Renal cortical epithelial cell (primary cell): ENCODE data around the gene FAR2. TPM values are rescaled to one million over a fixed set of nuclear protein-coding genes. Genes with fewer than 3 reads are reported as not detected.
A peak's percentile ranks its signal among the peaks of the same experiment; 100 is the strongest.
"Not testable (repeated sequence)": the region's sequence is repeated elsewhere in the genome, so short reads cannot be mapped to it uniquely, and the experiment has no call there.

Experiments used
- DNase-seq: peaks from one replicate; pipeline ENCODE4 v3.0.0-alpha.2; 2011; ENCODE audit warnings: low read depth
- total RNA-seq: library from RNA; depleted of rRNA; stranded (reverse); fragments of >200 nt; gene quantifications from 2 replicates; pipeline ENCODE4 v1.2.3, GENCODE V29; 2014

The FAR2 gene
- total RNA-seq, 1 donor from 2014 or later, result 1.6 TPM

GRCh38 chr12:29152981-29153630, 4.0 kb downstream of the FAR2 start:
- DNase-seq, result no peak

GRCh38 chr12:29155079-29155478, 6.0 kb downstream of the FAR2 start:
- no peak for DNase-seq

GRCh38 chr12:29157486-29157946, 8.4 kb downstream of the FAR2 start:
- no peak for DNase-seq

- DNase-seq, result no peak
Measured at GRCh38 chr12:29158115-29158763, 9.2 kb downstream of the FAR2 start.

GRCh38 chr12:29159661-29160060, 10.6 kb downstream of the FAR2 start:
- no peak for DNase-seq

GRCh38 chr12:29160230-29160629, 11.2 kb downstream of the FAR2 start:
- no peak for DNase-seq

GRCh38 chr12:29163146-29163545, 14.1 kb downstream of the FAR2 start:
- DNase-seq, result no peak

GRCh38 chr12:29164477-29165393, 15.7 kb downstream of the FAR2 start:
- peak; percentile 86 for DNase-seq

GRCh38 chr12:29167445-29167844, 18.4 kb downstream of the FAR2 start:
- DNase-seq, result no peak

GRCh38 chr12:29167988-29168387, 18.9 kb downstream of the FAR2 start:
- DNase-seq, result no peak

- DNase-seq, result not testable (repeated sequence)
Measured at GRCh38 chr12:29169978-29170377, 20.9 kb downstream of the FAR2 start.

GRCh38 chr12:29170478-29171084, 21.5 kb downstream of the FAR2 start:
- not testable (repeated sequence) for DNase-seq

GRCh38 chr12:29171421-29172258, 22.6 kb downstream of the FAR2 start:
- no peak for DNase-seq

- DNase-seq, result no peak
Measured at GRCh38 chr12:29176941-29177340, 27.9 kb downstream of the FAR2 start.

- not testable (repeated sequence) for DNase-seq
Measured at GRCh38 chr12:29182247-29182646, 33.2 kb downstream of the FAR2 start.

GRCh38 chr12:29187756-29188155, 38.7 kb downstream of the FAR2 start:
- DNase-seq, result no peak

- DNase-seq, result peak; percentile 4
Measured at GRCh38 chr12:29191267-29191850, 42.3 kb downstream of the FAR2 start.

GRCh38 chr12:29198901-29199300, 49.8 kb downstream of the FAR2 start:
- no peak for DNase-seq

GRCh38 chr12:29200586-29200985, 51.5 kb downstream of the FAR2 start:
- DNase-seq, result no peak

- no peak for DNase-seq
Measured at GRCh38 chr12:29201296-29201695, 52.2 kb downstream of the FAR2 start.

- DNase-seq, result no peak
Measured at GRCh38 chr12:29201746-29202145, 52.7 kb downstream of the FAR2 start.
